GM18511 (cell line): ENCODE data around the gene CYTH1.

Source experiments
- ATAC-seq: cut with Tn5 transposase; IDR thresholded peaks from one replicate; pipeline ENCODE4 v1.9.1; 2021; ENCODE audit warnings: mild to moderate bottlenecking, moderate library complexity; ENCODE audit not compliant: unreplicated experiment

Gene CYTH1

GRCh38 chr17:78697122-78697521 is 85.0 kb downstream of the CYTH1 start:
- ATAC-seq, result peak; percentile 33

- ATAC-seq, result no peak
Measured at GRCh38 chr17:78696016-78696982, 85.8 kb downstream of the CYTH1 start.

- ATAC-seq, result no peak
Measured at GRCh38 chr17:78694805-78695531, 87.1 kb downstream of the CYTH1 start.

DNA sequence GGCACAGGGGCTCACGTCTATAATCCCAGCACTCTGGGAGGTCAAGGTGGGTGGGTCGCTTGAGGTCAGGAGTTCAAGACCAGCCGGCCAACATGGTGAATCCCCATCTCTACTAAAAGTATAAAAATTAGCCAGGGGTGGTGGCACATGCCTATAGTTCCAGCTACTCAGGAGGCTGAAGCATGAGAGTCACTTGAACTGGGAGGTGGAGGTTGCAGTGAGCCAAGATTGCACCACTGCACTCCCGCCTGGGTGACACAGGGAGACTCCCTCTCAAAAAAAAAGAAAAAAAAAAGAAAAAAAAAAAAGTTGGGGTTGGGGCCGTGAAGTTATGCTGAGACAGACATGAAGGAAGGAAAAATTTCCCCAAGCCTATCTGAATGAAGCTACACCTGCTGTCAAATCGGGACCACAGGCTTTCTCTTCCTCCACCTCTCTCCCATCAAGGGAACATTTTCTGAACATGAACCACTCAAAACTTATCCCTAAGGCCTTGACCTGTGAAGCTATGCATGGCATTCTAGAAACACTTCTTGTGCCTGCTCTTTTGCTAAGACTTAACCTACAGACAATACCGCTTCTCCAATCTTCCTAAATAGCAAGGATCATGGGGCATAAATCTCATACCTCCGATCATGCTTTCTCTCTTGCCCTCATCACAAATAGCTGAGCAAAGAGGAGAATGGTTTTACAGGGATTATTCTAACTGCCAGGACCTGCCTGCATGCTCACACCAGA is 88.6 kb downstream of the CYTH1 start:
- no peak for ATAC-seq

DNA sequence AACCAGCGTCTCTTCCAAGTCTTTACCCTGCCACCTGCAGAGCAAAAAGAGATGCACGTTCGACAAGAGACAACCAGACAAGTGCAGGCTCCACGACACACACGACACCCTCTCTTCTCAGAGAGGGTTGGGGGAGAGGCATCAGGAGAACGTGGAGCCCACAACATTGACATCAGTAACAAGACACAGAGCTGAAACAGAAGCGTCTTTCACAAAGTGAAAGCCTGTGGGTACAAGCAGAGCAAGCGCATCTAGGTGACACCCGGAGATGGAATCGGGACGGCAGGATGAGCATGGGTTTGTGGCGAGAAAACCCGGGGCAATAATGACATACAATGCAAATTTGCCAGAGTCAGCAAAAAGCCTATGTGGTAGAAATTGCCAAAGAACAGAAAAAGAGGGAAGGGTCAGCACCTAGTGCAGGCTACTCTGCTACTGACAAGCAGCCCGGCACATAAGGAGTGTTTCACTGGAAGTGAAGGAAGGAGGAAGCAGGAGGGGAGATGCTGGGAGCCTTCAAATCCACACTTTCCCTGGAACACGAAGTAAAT is 89.5 kb downstream of the CYTH1 start:
- no peak for ATAC-seq

GRCh38 chr17:78689029-78689428 is 93.0 kb downstream of the CYTH1 start:
- no peak for ATAC-seq

DNA sequence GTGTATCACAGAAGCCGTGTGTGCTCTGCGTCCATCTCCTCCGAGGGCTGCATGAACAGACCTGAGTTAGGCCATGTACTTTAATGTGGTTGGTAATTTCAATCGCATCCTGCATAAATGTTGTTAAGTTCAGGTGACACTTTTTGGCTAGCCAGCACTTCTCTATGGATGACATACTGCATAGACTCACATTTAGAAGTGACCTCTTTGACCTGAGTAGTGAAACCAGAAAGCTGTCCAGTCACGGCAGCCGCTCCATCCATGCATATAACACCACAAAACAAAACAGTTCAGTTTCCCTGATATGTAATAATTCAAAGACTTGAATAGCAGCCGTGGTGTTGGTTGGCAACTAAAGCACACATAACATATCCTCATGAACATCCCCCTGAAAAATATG is 94.1 kb downstream of the CYTH1 start:
- no peak for ATAC-seq

DNA sequence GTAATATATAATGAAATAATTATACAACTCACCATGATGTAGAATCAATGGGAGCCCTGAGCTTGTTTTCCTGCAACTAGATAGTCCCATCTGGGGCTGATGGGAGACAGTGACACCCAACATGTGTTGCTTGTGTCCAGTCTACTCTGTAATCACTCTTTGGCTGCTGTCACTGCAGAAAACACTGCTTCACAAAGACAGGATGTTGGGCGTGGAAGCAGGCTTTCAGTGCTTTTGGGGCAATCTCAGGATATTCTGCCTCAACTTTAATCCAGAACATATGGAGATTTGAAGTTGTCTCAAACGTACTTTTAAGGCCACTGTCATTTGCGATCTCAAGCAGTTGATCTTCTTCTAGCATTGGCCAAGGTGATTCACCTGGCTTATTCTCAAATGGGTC is 94.9 kb downstream of the CYTH1 start:
- ATAC-seq, result no peak

DNA sequence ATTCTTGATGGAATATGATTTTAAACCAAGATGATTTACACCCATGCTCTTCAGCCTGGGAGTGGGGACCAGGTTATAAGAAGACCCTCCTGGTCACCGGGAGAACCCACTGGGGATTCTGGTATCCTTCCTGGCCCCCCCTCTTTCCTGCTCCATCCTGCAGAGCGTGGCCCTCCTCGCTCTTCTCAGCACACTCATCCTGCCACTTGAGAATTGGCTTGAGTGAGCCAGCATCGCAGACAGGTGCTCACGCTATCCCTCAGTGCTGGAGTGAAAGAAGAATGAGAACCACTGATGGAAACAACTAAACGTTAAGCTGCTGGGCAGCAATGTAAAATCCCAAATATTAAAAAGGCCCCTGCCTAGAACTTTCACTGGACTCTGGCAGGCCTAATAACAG is 98.0 kb downstream of the CYTH1 start:
- no peak for ATAC-seq

- no peak for ATAC-seq
Measured at GRCh38 chr17:78683408-78683961, 98.6 kb downstream of the CYTH1 start.

DNA sequence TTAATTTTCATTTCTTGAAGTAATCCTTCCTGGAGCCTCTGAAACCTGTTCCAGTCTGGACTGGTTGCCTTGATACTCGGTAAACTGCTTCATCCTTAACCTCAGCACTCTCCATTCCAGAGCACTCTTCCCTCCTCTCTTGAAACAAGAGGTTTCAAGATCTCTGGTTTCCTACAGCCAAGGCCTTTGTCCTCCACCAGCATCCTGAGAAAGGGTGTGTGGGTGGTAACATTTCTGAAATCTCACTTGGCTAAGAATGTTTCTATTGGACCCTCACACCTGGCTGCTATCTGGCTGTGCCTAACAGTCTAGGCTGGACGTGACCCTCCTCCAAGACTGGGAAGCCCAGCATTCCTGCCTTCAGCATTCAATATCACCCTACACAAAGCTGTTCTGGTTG is 99.7 kb downstream of the CYTH1 start:
- no peak for ATAC-seq

DNA sequence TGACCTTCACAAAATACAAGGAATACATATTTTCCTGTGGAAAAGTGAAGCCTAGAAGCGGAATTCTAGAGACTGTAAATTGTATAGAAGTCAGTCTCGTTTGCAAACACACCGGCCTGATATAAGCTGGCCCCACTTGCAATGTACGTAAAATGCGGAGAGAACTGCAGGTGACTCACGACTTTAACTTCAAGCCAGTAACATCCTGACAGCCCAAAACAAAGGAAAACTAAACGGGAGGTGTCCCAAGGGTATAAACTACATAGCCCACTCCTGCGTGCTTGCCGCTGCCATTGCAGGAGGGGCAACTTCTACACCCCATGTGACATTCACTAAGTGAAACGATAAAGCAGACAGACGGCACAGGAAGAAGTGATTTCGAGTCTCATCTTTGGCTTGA is 101.6 kb downstream of the CYTH1 start:
- no peak for ATAC-seq

- no peak for ATAC-seq
Measured at GRCh38 chr17:78679495-78680395, 102.3 kb downstream of the CYTH1 start.

- no peak for ATAC-seq
Measured at GRCh38 chr17:78678711-78679110, 103.4 kb downstream of the CYTH1 start.

- no peak for ATAC-seq
Measured at GRCh38 chr17:78678222-78678557, 103.9 kb downstream of the CYTH1 start.

DNA sequence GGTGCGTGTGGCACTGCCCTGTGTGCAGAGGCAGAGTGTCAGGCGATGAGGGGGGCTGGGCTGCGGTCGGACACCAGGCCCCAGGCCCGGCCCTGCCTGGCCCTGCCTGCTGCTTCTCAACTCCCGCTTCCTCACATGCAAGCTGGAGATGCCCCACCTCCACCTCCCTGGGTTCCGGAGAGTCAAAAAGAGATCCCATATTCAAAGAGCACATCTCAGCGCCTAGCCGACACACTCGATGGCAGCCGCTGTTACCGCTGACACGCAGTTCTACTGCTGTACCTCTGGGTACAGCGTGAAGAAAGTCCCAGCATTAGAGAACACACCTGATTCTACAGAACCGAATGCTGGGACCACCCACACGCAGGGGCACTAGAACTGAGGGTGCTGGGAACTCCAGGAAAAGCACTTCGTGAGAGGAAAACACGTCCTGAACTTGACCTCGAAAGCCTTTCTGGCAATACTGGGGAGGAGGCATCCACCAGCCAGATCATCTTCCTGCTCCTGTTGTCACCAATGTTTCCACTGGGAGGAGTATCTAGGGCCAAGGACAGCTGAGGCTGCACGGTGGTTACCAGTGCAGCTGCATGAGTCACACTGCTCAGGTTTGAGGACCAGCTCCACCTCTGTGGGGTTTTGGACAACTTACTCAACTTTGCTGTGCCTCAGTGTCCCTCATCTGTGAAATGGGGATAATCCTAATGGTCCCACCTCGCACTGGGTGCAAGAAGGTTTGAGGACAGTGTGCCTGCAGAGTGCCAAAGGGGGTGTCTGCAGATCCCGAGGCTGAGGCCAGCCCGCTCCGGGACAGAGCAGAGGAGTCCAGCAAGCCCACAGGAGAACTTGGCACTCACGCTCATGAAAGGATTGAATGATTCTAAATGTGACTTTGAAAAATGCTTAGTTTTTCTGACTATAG is 104.5 kb downstream of the CYTH1 start:
- no peak for ATAC-seq

DNA sequence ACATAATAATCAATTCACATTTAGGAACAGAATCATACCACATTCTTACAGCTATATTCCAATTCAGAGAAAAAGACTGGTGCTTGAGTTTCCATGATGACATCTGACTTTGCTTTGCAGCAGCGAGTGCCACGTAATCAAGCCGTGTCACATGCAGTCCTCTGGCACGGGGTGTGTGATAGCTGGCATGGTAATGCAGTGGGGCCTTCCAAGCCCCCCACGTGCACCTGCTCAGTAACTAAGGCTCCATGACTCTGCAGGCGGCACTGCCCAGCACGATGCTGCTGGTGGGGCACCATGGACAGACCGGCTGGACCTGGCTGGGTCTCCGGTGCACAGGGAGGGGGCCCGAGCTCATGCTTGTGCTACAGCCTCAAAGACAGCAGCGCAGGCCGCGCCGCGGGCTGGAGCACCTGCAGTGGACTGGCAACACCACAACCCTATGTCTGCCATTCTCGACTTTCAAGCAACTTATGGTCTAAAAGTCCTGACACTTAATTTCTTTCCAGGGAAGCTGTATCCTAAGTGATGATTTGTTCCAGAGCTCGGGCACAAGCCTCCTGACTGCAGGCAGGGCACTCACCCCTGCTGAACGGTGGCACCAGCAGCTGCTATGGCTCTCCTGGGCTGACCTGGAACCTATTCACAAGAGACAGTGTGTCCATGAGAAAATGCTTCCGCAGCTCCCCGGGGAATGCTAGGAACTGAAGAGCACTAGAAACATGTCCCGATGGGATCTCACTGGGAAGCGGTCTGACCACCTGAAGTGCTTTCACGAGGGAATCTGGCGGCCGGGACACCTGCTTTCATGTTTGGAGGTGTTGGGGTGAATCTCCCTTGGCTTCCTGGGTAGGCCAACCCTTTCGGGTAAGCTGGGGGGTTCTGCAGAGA is 105.4 kb downstream of the CYTH1 start:
- ATAC-seq, result no peak

- no peak for ATAC-seq
Measured at GRCh38 chr17:78675836-78676235, 106.2 kb downstream of the CYTH1 start.
